Left colon (tissue), 2 donors: Measurements from ENCODE around the gene RBM19. TPM values are rescaled to one million over a fixed set of nuclear protein-coding genes. Genes with fewer than 3 reads are reported as not detected.

ENCODE experiments used
- ATAC-seq: fragments of 200-7000 bp; cut with Tn5 transposase; one replicate; pipeline ENCODE4 v1.9.1; 2020; ENCODE audit warnings: mild to moderate bottlenecking, moderate library complexity
- DNase-seq, 2 donors: peaks; one replicate each; pipeline ENCODE4 v3.0.0-alpha.2; 2020
- intact Hi-C, 2 donors: fragments of 100-400 bp; cut with DNase I in 1 of 2; cut with micrococcal nuclease in 1 of 2; formaldehyde crosslinking; loops; one replicate each; pipeline versions ENCODE4 v1.11.2 to v1.14.0; 2022; cut with DNase I, micrococcal nuclease
- total RNA-seq, 2 donors: library from RNA; stranded (reverse); fragmentation: NEBNext Ultra II Directional; extraction: Animal tissue kit (Norgen Biotek cat#: 25700); gene quantifications; one replicate each; pipeline ENCODE4 v1.2.1, GENCODE V29; 2021
- donor health status: DM: no; HTN: no; CAD: no.
- donor health status: DM: yes; HTN: yes; CAD: no.

The RBM19 gene
- total RNA-seq, 2 donors from 2014 or later, result 20.9 to 24.0 TPM

- intact Hi-C loops, result no loop called here
- ATAC-seq (no peak), DNase-seq (no peak)
Measured at GRCh38 chr12:113896194-113896593, 69.9 kb downstream of the RBM19 start.

- DNase-seq, result no peak
- ATAC-seq, result no peak
- intact Hi-C loops, result no loop called here
Measured at GRCh38 chr12:113895176-113895575, 70.9 kb downstream of the RBM19 start.

GRCh38 chr12:113894697-113895096 lies 71.4 kb downstream of the RBM19 start:
- intact Hi-C loops, result no loop called here
- DNase-seq (no peak), ATAC-seq (no peak)

GRCh38 chr12:113893221-113893620 lies 72.9 kb downstream of the RBM19 start:
- intact Hi-C loops, result no loop called here
- DNase-seq, result no peak
- ATAC-seq, result no peak

- ATAC-seq (no peak), DNase-seq (no peak)
- intact Hi-C loops, result no loop called here
Measured at GRCh38 chr12:113892556-113892955, 73.6 kb downstream of the RBM19 start.

GRCh38 chr12:113891739-113892520 lies 74.2 kb downstream of the RBM19 start:
- ATAC-seq (no peak), DNase-seq (peak in 1 of 2 donors; percentile 8)
- intact Hi-C loops, result no loop called here

- DNase-seq (peak in 1 of 2 donors; percentile 3), ATAC-seq (no peak)
- intact Hi-C loops, result no loop called here
Measured at GRCh38 chr12:113891167-113891692, 74.9 kb downstream of the RBM19 start.

- intact Hi-C loops, result no loop called here
- DNase-seq, result no peak
- no peak for ATAC-seq
Measured at GRCh38 chr12:113889891-113890581, 76.1 kb downstream of the RBM19 start.

- DNase-seq (no peak), ATAC-seq (no peak)
- intact Hi-C loops, result no loop called here
Measured at GRCh38 chr12:113889076-113889475, 77.0 kb downstream of the RBM19 start.

- DNase-seq (no peak), ATAC-seq (no peak)
- intact Hi-C loops, result no loop called here
Measured at GRCh38 chr12:113888435-113888834, 77.7 kb downstream of the RBM19 start.

- no peak for DNase-seq
- intact Hi-C loops, result no loop called here
Measured at GRCh38 chr12:113887906-113888305, 78.2 kb downstream of the RBM19 start.

GRCh38 chr12:113886721-113887120 lies 79.4 kb downstream of the RBM19 start:
- no peak for DNase-seq
- intact Hi-C loops, result no loop called here
- ATAC-seq, result no peak

More at GRCh38 chr12:113887906-113888305, 78.2 kb downstream of the RBM19 start:
- no peak for ATAC-seq

GRCh38 chr12:113884392-113884791 lies 81.7 kb downstream of the RBM19 start:
- intact Hi-C loops, result no loop called here
- DNase-seq (no peak), ATAC-seq (no peak)

- peak in 1 of 2 donors; percentile 4 for DNase-seq
- intact Hi-C loops, result no loop called here
- ATAC-seq, result no peak
Measured at GRCh38 chr12:113882690-113883089, 83.4 kb downstream of the RBM19 start.

GRCh38 chr12:113880988-113881962 lies 84.8 kb downstream of the RBM19 start:
- no peak for ATAC-seq
- intact Hi-C loops, result no loop called here
- peak in 1 of 2 donors; percentile 4 for DNase-seq

GRCh38 chr12:113880326-113880725 lies 85.8 kb downstream of the RBM19 start:
- intact Hi-C loops, result no loop called here
- peak in 1 of 2 donors; percentile 8 for DNase-seq
- ATAC-seq, result no peak

GRCh38 chr12:113879658-113880057 lies 86.5 kb downstream of the RBM19 start:
- DNase-seq (peak in 1 of 2 donors; percentile 4), ATAC-seq (no peak)
- intact Hi-C loops, result no loop called here

- ATAC-seq (no peak), DNase-seq (no peak)
- intact Hi-C loops, result no loop called here
Measured at GRCh38 chr12:113877607-113878006, 88.5 kb downstream of the RBM19 start.

GRCh38 chr12:113876160-113876559 lies 90.0 kb downstream of the RBM19 start:
- DNase-seq (no peak), ATAC-seq (no peak)
- intact Hi-C loops, result no loop called here
